GM18909 (cell line): Measurements from ENCODE around the gene AOAH.
"Not testable (repeated sequence)": the region's sequence is repeated elsewhere in the genome, so short reads cannot be mapped to it uniquely, and the experiment has no call there.

ENCODE experiments used
- ATAC-seq: cut with Tn5 transposase; IDR thresholded peaks from one replicate; pipeline ENCODE4 v1.9.1; 2021; ENCODE audit warnings: mild to moderate bottlenecking; ENCODE audit not compliant: unreplicated experiment, poor library complexity

Gene AOAH

GRCh38 chr7:36741866-36742265 lies 17.6 kb upstream of the AOAH start:
- no peak for ATAC-seq

GRCh38 chr7:36739351-36739750 lies 15.1 kb upstream of the AOAH start:
- no peak for ATAC-seq

GRCh38 chr7:36736899-36737211 lies 12.6 kb upstream of the AOAH start:
- ATAC-seq = peak; percentile 97

- ATAC-seq = peak; percentile 38
Observed at GRCh38 chr7:36736090-36736898, 12.0 kb upstream of the AOAH start.

- ATAC-seq = no peak
Observed at GRCh38 chr7:36735172-36735571, 10.9 kb upstream of the AOAH start.

GRCh38 chr7:36734731-36735130 lies 10.4 kb upstream of the AOAH start:
- no peak for ATAC-seq

GRCh38 chr7:36733411-36733810 lies 9.1 kb upstream of the AOAH start:
- ATAC-seq = no peak

GRCh38 chr7:36732806-36733205 lies 8.5 kb upstream of the AOAH start:
- ATAC-seq = no peak

- ATAC-seq = no peak
Observed at GRCh38 chr7:36730046-36730445, 5.8 kb upstream of the AOAH start.

GRCh38 chr7:36728143-36728542 lies 3.8 kb upstream of the AOAH start:
- no peak for ATAC-seq

- no peak for ATAC-seq
Observed at GRCh38 chr7:36726806-36727503, 2.7 kb upstream of the AOAH start.

- ATAC-seq = no peak
Observed at GRCh38 chr7:36726311-36726710, 2.0 kb upstream of the AOAH start.

- no peak for ATAC-seq
Observed at GRCh38 chr7:36724996-36725395, 702 bp upstream of the AOAH start.

- no peak for ATAC-seq
Observed at GRCh38 chr7:36723291-36723690, 1.0 kb downstream of the AOAH start.

- no peak for ATAC-seq
Observed at GRCh38 chr7:36719083-36719632, 5.1 kb downstream of the AOAH start.

- ATAC-seq = no peak
Observed at GRCh38 chr7:36717586-36717985, 6.7 kb downstream of the AOAH start.

GRCh38 chr7:36716802-36717201 lies 7.5 kb downstream of the AOAH start:
- ATAC-seq = not testable (repeated sequence)

GRCh38 chr7:36712015-36712414 lies 12.3 kb downstream of the AOAH start:
- no peak for ATAC-seq

GRCh38 chr7:36711256-36711655 lies 13.0 kb downstream of the AOAH start:
- ATAC-seq = no peak

GRCh38 chr7:36710186-36710791 lies 14.0 kb downstream of the AOAH start:
- no peak for ATAC-seq

GRCh38 chr7:36708767-36709166 lies 15.5 kb downstream of the AOAH start:
- no peak for ATAC-seq
